A549 treated with Hydrocortisone at 1 μM for 4 hours (cell line): ENCODE data around the gene PCGF6. TPM values are rescaled to one million over a fixed set of nuclear protein-coding genes. Genes with fewer than 3 reads are reported as not detected.

ENCODE experiments used
- total RNA-seq: library from RNA; stranded (reverse); fragments of 200-300 nt; extraction: Qiagen RNA extraction; gene quantifications from 5 replicates; pipeline ENCODE4 v1.2.3, GENCODE V29; 2022

The PCGF6 gene, protein sequence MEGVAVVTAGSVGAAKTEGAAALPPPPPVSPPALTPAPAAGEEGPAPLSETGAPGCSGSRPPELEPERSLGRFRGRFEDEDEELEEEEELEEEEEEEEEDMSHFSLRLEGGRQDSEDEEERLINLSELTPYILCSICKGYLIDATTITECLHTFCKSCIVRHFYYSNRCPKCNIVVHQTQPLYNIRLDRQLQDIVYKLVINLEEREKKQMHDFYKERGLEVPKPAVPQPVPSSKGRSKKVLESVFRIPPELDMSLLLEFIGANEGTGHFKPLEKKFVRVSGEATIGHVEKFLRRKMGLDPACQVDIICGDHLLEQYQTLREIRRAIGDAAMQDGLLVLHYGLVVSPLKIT
- 10.1 to 12.0 TPM (median 10.7 TPM) in 5 replicates for total RNA-seq

GRCh38 chr10:103350517-103351260 lies at the start of gene PCGF6:
PCGF6 (minus strand) TSS chr10:103351140; CDS start chr10:103351066, 74 bp downstream.

GRCh38 chr10:103396067-103396788 lies 45.3 kb upstream of the PCGF6 start, which contains the start of the genes ATP5MK and PDCD11:
ATP5MK (minus strand) TSS chr10:103396475; CDS start chr10:103392457, 4,018 bp downstream.
PDCD11 (plus strand) TSS chr10:103396626; CDS start chr10:103398427, 1,801 bp downstream.

GRCh38 chr10:103367782-103368518 lies 17.0 kb upstream of the PCGF6 start, which contains the start of gene TAF5:
TAF5 (plus strand) TSS chr10:103367976; CDS start chr10:103367990, 14 bp downstream.

GRCh38 chr10:103276896-103277712 lies 73.8 kb downstream of the PCGF6 start, which contains the start of gene INA:
INA (plus strand) TSS chr10:103277138; CDS start chr10:103277212, 74 bp downstream.

Other genes starting within 250 kb of the PCGF6 start
- gene NT5C2, start 157.9 kb downstream of the PCGF6 start, total RNA-seq, result 65.9 to 87.0 TPM (median 71.2 TPM) in 5 replicates
- 0.06 TPM in 1 of 5 replicates, not detected in the others for gene RPEL1, start 105.3 kb downstream of the PCGF6 start, total RNA-seq
- 19.1 to 24.4 TPM (median 19.5 TPM) in 5 replicates for gene INA, start 74.0 kb downstream of the PCGF6 start, total RNA-seq
- gene TAF5, start 16.8 kb upstream of the PCGF6 start, total RNA-seq, result 2.2 to 3.1 TPM (median 2.9 TPM) in 5 replicates
- gene ATP5MK, start 45.3 kb upstream of the PCGF6 start, total RNA-seq, result 486 to 546 TPM (median 505 TPM) in 5 replicates
- gene PDCD11, start 45.5 kb upstream of the PCGF6 start, total RNA-seq, result 37.3 to 43.9 TPM (median 38.5 TPM) in 5 replicates
- 4.2 to 5.2 TPM (median 5.1 TPM) in 5 replicates for gene CALHM2, start 101.2 kb upstream of the PCGF6 start, total RNA-seq
- gene CALHM1, start 107.8 kb upstream of the PCGF6 start, total RNA-seq, result not detected in 5 replicates
- 0.22 to 0.50 TPM (median 0.41 TPM) in 5 replicates for gene CALHM3, start 128.1 kb upstream of the PCGF6 start, total RNA-seq
- 0.40 to 0.97 TPM (median 0.70 TPM) in 5 replicates for gene NEURL1, start 142.6 kb upstream of the PCGF6 start, total RNA-seq